Measurements from ENCODE around the gene ARL4A.
A peak's percentile ranks its signal among the peaks of the same experiment; 100 is the strongest.
"Not testable (repeated sequence)": the region's sequence is repeated elsewhere in the genome, so short reads cannot be mapped to it uniquely, and the experiment has no call there.

The ARL4A gene

GRCh38 chr7:12670000-12670729, 17.3 kb upstream of the ARL4A start:
- DNase-seq, result peak; percentile 13

DNA sequence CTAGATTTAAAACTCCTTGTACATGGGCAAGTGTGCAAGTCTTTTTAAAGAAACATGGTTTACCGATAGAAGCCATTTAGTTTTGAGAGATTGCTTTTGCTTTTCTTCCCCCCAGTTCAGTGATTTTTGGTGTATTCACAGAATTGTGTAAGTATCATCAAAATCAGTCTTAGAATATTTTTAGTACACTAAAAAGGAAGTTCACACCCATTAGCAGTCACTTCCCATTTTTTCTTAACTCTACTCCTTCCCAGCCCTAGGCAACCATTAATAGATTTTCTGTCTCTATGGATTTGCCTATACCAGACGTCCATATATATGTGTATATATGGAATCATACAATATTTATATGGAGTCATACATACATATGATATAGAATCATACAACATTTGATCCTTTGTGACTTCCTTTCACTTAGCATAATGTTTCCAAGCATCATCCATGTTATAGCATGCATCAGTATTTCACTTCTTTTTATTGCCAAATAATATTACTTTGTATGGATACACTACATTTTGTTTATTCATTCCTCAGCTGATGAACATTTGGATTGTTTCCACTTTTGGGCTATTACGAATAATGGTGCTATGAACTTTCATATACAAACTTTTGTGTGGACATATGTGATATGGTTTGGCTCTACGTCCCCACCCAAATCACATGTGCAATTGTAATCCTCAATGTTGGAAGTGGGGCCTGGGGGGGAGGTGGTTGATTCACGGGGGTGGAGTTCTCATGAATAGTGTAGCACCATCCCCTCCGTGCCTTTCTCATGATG, 16.5 kb upstream of the ARL4A start:
- DNase-seq, result no peak

DNA sequence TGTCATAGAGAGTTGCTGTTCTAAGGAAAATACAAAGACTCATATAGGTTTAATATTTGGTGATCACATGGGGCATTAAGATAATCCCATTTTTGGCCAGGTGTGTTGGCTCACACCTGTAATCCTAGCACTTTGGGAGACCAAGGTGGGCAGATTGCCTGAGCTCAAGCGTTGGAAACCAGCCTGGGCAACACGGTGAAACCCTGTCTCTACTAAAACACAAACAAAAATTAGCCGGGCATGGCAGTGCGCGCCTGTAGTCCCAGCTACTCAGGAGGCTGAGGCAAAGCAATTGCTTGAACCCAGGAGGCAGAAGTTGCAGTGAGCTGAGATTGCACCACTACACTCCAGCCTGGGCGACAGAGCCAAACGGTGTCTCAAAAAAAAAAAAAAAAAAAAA, 14.0 kb upstream of the ARL4A start:
- DNase-seq, result not testable (repeated sequence)

- DNase-seq, result no peak
Measured at GRCh38 chr7:12674053-12674452, 13.4 kb upstream of the ARL4A start.

GRCh38 chr7:12674861-12675260, 12.6 kb upstream of the ARL4A start:
- DNase-seq, result peak; percentile 69

DNA sequence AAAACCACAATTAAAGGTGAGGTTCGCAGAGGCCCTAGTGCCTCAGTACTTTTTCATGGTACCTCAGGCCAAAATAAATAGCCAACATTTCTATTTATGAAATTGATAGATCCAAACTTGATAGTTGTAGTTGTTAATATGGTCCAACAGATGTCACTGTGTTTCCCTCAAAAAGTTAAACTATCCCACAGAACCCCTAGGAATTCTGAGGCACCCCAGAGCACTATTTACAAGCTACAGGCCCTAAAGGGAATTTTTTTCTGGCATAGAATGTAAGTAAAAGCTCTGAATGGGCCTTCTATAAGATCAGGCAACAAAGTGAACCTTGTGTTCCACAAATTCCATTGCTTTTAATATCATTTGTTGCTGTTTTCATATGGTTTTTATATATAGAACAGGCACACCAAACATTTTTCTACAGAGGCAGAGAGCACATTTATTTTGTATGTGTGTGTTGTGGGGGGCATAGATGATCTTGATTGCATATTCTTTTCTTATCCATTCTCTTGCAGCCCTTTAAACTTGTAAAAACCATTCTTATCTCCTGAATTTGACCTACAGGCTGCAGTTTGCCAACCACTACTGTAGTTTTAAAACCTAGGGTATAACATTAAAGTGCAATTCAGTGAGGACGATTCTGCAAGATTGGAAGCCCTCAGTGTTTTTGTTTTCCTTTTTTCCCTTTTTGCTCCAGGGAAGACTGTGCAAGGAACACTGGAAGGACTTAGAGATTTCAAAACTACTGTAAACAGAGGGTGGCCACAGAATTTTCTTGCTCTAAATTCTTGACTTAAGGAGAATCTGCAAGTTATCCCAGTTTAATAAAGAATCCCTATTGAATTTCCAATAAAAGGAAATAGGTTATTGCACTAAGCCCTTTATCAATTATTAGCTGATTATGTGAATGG, 3.5 kb upstream of the ARL4A start:
- DNase-seq, result peak; percentile 47

DNA sequence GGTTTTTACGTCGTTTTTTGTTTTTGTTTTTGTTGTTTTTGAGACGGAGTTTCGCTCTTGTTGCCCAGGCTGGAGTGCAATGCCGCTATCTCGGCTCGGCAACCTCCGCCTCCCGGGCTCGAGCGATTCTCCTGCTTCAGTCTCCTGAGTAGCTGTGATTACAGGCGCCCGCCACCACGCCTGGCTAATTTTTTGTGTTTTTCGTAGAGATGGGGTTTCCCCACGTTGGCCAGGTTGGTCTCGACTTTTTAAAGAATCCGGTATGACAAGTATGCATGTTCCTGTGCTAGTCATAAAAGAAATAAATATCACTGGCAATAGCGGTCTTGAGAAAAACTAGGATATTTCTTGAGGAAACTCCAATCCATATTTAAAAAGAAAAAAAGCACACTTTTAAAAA, 2.7 kb upstream of the ARL4A start:
- DNase-seq, result no peak

- DNase-seq, result peak; percentile 53
Measured at GRCh38 chr7:12685550-12685949, 1.9 kb upstream of the ARL4A start.

DNA sequence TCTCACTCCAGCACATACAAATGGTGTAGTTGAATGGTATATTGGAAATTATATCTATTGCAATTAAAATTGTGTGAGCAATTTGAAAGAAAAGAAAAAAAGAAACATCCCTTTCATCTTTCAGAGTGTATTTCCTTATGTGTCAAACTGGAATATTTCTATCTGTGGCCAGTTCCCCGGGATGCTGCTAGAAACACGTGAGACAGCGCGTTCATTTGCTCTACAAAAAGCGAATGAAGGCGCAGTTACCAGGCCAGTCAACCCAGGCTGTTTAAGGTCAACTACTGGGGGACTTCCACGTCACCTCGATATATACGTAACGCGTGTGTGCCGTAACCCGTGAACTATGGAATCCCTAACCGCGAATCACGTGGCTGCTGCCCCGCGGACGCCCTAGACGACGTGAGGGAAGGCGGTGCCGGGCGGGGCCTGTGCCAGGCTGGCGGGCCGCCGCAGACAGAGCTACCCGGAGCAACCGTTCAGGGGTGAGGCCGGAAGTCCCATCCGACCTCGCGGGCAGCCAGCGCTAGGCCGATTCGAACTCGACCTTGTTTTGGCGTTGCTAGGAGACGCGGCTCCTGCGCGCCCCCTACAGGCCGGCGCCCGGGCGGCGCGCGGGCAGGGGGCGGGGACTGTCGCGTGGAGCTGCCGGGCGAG, 1.1 kb upstream of the ARL4A start:
- peak; percentile 98 for DNase-seq

DNA sequence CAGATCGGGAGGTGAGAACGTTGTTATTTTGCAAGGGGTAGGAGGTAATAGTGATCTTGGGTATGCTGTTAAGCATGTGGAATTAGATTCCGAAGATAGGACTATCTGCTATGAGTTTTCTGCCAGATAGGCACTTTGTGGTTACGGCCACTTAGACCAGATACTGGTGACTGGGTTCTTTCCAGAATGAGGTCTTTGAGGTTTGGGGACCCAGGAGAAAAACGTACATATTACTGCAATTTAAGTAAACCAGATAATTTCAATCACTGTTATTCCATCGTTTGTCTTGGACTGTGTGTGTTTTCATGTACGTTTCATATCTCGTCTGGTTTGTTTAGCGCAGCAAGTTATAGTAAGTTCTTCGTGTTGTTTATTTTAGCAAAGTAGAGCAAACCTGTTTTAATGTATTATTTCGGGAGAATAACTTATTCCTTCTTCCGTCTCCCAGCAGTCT, 312 bp downstream of the ARL4A start:
- no peak for DNase-seq

DNA sequence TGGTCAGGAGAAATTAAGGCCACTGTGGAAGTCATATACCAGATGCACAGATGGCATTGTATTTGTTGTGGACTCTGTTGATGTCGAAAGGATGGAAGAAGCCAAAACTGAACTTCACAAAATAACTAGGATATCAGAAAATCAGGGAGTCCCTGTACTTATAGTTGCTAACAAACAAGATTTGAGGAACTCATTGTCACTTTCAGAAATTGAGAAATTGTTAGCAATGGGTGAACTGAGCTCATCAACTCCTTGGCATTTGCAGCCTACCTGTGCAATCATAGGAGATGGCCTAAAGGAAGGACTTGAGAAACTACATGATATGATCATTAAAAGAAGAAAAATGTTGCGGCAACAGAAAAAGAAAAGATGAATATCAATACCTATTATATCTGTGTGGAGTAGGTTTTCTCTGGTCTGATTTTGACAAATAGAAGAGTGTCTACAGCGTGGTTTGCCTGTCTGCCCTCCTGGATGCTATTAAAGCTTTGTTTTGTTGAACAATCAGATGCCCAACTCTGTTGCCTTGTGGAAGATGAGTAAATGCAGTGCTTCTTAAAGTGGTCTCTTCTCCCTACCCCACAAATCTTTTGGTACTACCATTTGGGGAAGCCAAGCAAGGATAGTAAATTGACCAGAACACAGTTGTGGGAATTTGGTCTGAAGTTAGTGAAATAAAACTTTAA, 1.2 kb downstream of the ARL4A start:
- DNase-seq, result not testable (repeated sequence)

- no peak for DNase-seq
Measured at GRCh38 chr7:12689451-12689850, 2.0 kb downstream of the ARL4A start.

- no peak for DNase-seq
Measured at GRCh38 chr7:12690041-12690878, 2.8 kb downstream of the ARL4A start.

DNA sequence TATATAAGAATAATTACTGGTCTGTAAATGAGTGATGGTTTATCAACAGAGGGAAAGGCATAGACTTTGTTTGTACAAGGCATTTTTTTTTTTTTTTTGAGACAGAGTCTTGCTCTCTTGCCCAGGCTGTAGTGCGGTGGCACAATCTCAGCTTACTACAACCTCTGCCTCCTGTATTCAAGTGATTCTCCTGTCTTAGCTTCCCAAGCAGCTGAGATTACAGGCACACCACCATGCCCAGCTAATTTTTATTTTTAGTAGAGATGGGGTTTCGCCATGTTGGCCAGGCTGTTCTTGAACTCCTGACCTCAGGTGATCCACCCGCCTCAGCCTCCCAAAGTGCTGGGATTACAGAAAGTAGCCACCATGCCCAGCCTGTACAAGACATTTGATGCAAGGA, 4.0 kb downstream of the ARL4A start:
- not testable (repeated sequence) for DNase-seq

DNA sequence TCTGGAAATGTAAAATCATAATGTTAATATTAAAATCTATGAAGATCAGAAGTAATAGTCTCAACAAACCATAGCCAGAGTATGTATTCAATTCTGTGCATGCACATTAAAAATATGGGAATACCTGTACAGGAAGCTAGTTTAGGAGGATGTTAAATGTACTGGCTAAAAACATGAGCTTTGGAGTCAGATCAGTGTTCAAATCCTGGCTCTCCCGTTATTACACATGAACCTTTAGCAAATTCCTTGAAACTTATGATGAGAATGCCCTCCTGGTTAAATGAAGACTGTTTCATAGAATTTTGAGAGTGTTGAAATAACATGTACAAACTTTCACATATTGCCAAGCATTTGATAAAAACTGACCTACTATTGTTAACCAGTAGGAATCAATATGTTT, 4.6 kb downstream of the ARL4A start:
- DNase-seq, result no peak

DNA sequence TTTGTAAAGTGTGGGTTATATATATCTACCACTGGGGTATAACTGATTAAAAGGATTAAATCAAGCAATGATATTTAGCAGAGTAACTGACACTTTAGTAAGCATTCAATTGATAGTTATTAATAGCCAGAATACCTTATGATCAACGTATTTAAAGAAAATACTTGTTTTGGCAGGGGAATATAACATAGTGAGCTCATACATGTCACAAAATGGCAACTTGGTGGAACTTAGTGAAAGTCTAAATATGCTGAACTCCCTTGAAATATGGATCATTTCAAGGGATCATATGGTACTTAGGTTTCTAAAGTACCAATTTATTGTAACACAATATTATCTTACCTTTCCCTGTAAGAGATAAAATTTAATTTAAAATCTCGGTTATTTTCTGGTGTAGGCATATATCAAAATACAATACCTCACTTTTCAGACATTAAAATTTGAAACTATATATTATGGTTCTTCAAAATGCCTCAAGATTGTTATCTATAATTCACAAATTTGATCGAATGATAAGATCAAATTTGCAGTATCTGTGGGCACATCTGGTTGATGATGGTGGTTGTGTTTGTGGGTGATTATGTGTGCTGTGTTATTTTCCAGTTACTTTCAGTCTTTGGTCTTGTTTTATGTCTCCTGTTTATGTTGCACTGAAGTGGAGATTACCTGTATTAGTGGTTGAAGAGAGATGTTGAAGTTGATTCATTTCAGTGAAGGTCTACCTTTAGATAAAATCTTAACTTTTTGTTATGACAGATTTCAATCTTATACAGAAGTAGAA, 5.2 kb downstream of the ARL4A start:
- DNase-seq, result no peak

DNA sequence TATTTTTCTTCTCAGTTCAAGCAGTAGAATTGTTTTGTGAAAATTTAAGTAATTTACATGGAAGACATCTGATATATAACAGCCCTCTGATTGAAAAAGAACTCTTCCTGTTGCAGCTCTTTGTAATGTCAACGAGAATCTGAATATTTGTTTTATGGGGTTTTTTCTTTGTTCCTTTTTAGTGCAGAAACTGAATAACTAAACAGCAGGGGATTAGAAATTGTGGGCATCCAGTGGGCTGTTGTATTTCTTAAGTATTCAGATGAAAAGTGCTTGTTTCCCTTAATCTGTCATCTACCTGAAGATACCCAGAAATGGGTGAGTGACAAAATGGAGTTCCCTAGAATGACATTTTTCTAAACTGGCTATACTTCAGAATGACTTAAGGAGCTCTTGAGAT, 7.4 kb downstream of the ARL4A start:
- DNase-seq, result no peak

GRCh38 chr7:12695965-12696364, 8.5 kb downstream of the ARL4A start:
- DNase-seq, result peak; percentile 50

DNA sequence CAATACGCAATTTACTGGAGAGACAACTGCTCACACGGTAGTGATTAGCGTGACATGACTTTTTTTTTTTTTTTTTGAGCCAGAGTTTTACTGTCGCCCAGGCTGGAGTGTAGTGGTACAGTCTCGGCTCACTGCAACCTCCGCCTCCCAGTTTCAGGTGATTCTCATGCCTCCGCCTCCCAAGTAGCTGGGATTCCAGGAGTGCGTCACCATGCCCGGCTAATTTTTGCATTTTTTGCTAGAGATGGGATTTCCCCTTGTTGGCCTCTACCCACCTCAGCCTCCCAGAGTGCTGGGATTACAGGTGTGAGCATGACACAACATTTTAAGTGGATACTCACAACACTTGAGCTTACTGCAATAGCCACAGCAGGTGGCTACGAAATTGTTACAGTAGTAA, 11.9 kb downstream of the ARL4A start:
- no peak for DNase-seq

- no peak for DNase-seq
Measured at GRCh38 chr7:12701433-12701832, 14.0 kb downstream of the ARL4A start.

Measured in NCI-H69 (cell line).